ENCODE measurements around the gene UIMC1. TPM values are rescaled to one million over a fixed set of nuclear protein-coding genes. Genes with fewer than 3 reads are reported as not detected.

Gene UIMC1
- total RNA-seq, 1 donor from 2014 or later, result 61.5 TPM

Other genes with a start within 250 kb of the UIMC1 start
- 0.22 and 0.40 TPM in 2 replicates for gene UNC5A, start 196.2 kb downstream of the UIMC1 start, total RNA-seq
- gene HK3, start 107.4 kb downstream of the UIMC1 start, total RNA-seq, result not detected in 2 replicates
- gene ZNF346, start 15.9 kb upstream of the UIMC1 start, total RNA-seq, result 14.2 and 17.3 TPM in 2 replicates
- 0.87 and 4.2 TPM in 2 replicates for gene FGFR4, start 80.1 kb upstream of the UIMC1 start, total RNA-seq
- 20.9 and 22.4 TPM in 2 replicates for gene NSD1, start 127.0 kb upstream of the UIMC1 start, total RNA-seq

Data from lung microvascular endothelial cell (primary cell).